ENCODE results near the gene ARHGAP32. TPM values are rescaled to one million over a fixed set of nuclear protein-coding genes. Genes with fewer than 3 reads are reported as not detected.
A peak's percentile ranks its signal among the peaks of the same experiment; 100 is the strongest.

The ARHGAP32 gene
- total RNA-seq, 2 experiments from 2014 or later: 2.0 to 2.5 TPM

DNA sequence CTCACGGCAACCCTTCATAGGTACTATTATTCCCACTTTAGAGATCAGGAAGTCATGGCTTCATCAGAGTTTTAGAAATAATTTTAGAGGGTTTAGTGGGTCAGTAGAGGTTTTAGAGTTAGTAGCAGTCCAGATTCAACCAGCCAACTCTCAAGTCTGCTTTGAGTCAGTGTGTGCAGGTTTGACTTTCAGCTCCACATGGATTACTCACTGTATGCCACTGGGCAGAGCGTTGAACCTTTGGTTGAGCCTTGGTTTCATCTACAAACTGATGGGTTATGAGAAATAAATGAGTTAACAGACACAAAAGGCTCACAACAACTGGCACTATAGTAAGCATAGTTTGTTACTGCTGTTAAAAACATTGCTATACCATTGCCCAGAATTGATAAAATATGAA, 230.5 kb downstream of the ARHGAP32 start:
- ATAC-seq (no peak), DNase-seq (no peak)
- Mint-ChIP-seq H3K36me3 (ENCODE audit: low read depth) (peaks cover 2% of the 10 kb centered on the region), H3K9me3 (ENCODE audit: insufficient read depth) (peaks cover 7% of the 10 kb centered on the region), H3K4me1 (ENCODE audit: low read depth) (peaks cover 34% of the 10 kb centered on the region), H3K27ac (no peak overlapping the region), H3K27me3 (ENCODE audit: low read depth) (peaks cover 6% of the 10 kb centered on the region), H3K4me3 (no peak overlapping the region)
- CTCF ChIA-PET: interaction anchor here (1.0 to 2.5 kb wide), 2 partner anchors 24 to 77 kb away, joined by 3 to 18 read pairs; no protein-coding TSS in a partner anchor
- POLR2A ChIA-PET: no interaction called here

- H3K27ac Mint-ChIP-seq: no peak overlapping the region
- no peak overlapping the region for H3K4me3 Mint-ChIP-seq
- POLR2A ChIA-PET: no interaction called here
Measured at GRCh38 chr11:128957202-128957482, 235.0 kb downstream of the ARHGAP32 start.

GRCh38 chr11:128956401-128957201, 235.5 kb downstream of the ARHGAP32 start:
- H3K4me1 Mint-ChIP-seq (ENCODE audit: low read depth): no peaks in the 10 kb centered on the region
- POLR2A ChIA-PET: no interaction called here
- H3K27me3 Mint-ChIP-seq (ENCODE audit: low read depth): peaks cover 20% of the 10 kb centered on the region
- ATAC-seq (peak; percentile 44), DNase-seq (peak; percentile 45)
- H3K4me3 Mint-ChIP-seq: no peak overlapping the region
- CTCF ChIA-PET: interaction anchor here (0.7 to 7.8 kb wide), 25 partner anchors 9 to 799 kb away, joined by 3 to 207 read pairs (median 4); partner anchors contain the start of gene KCNJ5
- no peaks in the 10 kb centered on the region for H3K36me3 Mint-ChIP-seq (ENCODE audit: low read depth)
- H3K27ac Mint-ChIP-seq: no peak overlapping the region
- H3K9me3 Mint-ChIP-seq (ENCODE audit: insufficient read depth): no peaks in the 10 kb centered on the region

More at GRCh38 chr11:128957202-128957482, 235.0 kb downstream of the ARHGAP32 start:
- DNase-seq (no peak), ATAC-seq (no peak)
- Mint-ChIP-seq H3K4me1 (ENCODE audit: low read depth) (no peaks in the 10 kb centered on the region), H3K36me3 (ENCODE audit: low read depth) (no peaks in the 10 kb centered on the region), H3K27me3 (ENCODE audit: low read depth) (peaks cover 20% of the 10 kb centered on the region), H3K9me3 (ENCODE audit: insufficient read depth) (no peaks in the 10 kb centered on the region)
- CTCF ChIA-PET: interaction anchor here (0.7 to 7.8 kb wide), 19 partner anchors 13 to 800 kb away, joined by 3 to 207 read pairs (median 5); partner anchors contain the start of gene KCNJ5

DNA sequence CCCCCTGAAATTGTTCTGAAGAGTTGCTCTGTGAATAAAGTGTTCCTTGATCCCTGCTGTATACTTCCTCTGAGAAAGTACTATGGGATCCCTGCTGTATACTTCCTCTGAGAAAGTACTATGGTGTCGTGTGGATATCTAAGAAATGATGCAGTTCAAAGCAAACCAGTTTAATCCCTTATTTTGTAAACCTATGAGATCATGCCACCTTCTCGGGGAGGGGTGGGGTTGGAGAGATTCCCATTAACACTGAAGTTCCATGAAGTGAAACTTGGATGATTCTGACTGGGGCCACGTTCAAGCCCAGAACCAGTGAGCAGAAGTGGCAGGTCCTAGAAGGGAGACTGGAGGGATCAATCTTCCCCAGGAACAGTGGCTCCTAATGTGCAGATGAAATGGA, 236.5 kb downstream of the ARHGAP32 start:
- ATAC-seq (no peak), DNase-seq (no peak)
- Mint-ChIP-seq H3K4me1 (ENCODE audit: low read depth) (no peaks in the 10 kb centered on the region), H3K4me3 (no peak overlapping the region), H3K27me3 (ENCODE audit: low read depth) (peaks cover 22% of the 10 kb centered on the region), H3K27ac (no peak overlapping the region), H3K9me3 (ENCODE audit: insufficient read depth) (no peaks in the 10 kb centered on the region), H3K36me3 (ENCODE audit: low read depth) (no peaks in the 10 kb centered on the region)
- ChIA-PET POLR2A (no interaction called here), CTCF (interaction anchor here (0.7 to 7.8 kb wide), 14 partner anchors 8 to 798 kb away, joined by 3 to 207 read pairs (median 6); partner anchors contain the start of gene KCNJ5)

DNA sequence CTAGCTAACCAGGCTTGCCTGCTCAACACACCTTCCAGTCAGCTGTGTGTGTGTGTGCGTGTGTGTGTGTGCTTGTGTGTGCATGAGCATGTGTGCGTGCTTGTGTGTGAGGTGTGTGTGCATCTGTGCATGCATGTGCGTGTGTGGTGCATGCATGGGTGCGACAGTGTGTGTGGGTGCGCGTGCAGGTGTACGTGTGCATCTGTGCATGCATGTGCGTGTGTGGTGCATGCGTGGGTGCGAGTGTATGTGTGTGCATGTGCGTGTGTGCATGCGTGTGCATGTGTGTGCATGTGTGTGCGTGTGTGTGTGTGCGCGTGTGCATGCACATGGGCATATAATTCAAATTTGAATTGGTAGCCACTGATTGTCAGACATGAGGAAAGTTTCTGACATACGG, 239.0 kb downstream of the ARHGAP32 start:
- CTCF ChIA-PET: interaction anchor here (2.8 to 7.8 kb wide), 2 partner anchors 65 to 68 kb away, joined by 12 to 207 read pairs; partner anchors contain the start of gene KCNJ5
- Mint-ChIP-seq H3K4me3 (no peak overlapping the region), H3K4me1 (ENCODE audit: low read depth) (no peaks in the 10 kb centered on the region), H3K27me3 (ENCODE audit: low read depth) (peaks cover 30% of the 10 kb centered on the region), H3K27ac (no peak overlapping the region), H3K36me3 (ENCODE audit: low read depth) (no peaks in the 10 kb centered on the region), H3K9me3 (ENCODE audit: insufficient read depth) (no peaks in the 10 kb centered on the region)
- POLR2A ChIA-PET: no interaction called here
- DNase-seq (no peak), ATAC-seq (no peak)

DNA sequence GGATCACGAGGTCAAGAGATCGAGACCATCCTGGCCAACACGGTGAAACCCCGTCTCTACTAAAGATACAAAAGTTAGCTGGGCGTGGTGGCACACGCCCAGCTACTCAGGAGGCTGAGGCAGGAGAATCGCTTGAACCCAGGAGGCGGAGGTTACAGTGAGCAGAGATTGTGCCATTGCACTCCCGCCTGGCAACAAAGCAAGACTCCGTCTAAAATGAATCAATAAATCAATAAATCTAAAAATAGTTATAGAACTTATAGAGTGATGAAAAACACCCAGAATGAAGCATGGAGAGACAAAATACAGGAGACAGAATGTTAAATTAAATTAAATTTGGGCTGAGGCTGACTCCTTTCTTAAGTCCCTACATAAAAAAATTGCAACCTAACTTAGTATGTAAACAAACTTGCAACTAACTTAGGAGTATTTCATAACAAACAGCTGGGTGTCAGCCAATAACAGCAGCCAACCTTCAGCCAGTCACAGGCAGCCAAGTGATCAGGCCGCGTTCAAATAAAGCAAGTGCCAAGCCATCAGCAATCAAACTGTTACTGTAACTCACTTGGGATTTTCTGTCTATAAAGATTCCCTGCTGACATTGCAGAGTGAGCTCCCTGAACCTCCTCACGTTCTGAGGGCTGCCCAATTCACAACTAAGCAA, 242.2 kb downstream of the ARHGAP32 start:
- ChIA-PET CTCF (interaction anchor here (1.0 to 2.9 kb wide), 3 partner anchors 9 to 65 kb away, joined by 3 to 30 read pairs (median 12); no protein-coding TSS in a partner anchor), POLR2A (no interaction called here)
- no peak for ATAC-seq
- DNase-seq: no peak
- Mint-ChIP-seq H3K4me3 (no peak overlapping the region), H3K27ac (no peak overlapping the region), H3K36me3 (ENCODE audit: low read depth) (no peaks in the 10 kb centered on the region), H3K9me3 (ENCODE audit: insufficient read depth) (no peaks in the 10 kb centered on the region), H3K4me1 (ENCODE audit: low read depth) (no peaks in the 10 kb centered on the region), H3K27me3 (ENCODE audit: low read depth) (peaks cover 30% of the 10 kb centered on the region)

- no peak for DNase-seq
- ChIA-PET CTCF (interaction anchor here (0.8 to 2.9 kb wide), 9 partner anchors 8 to 791 kb away, joined by 3 to 30 read pairs (median 4); no protein-coding TSS in a partner anchor), POLR2A (no interaction called here)
- Mint-ChIP-seq H3K4me1 (ENCODE audit: low read depth) (no peaks in the 10 kb centered on the region), H3K27me3 (ENCODE audit: low read depth) (peaks cover 27% of the 10 kb centered on the region), H3K36me3 (ENCODE audit: low read depth) (no peaks in the 10 kb centered on the region), H3K9me3 (ENCODE audit: insufficient read depth) (no peaks in the 10 kb centered on the region), H3K27ac (no peak overlapping the region), H3K4me3 (no peak overlapping the region)
- no peak for ATAC-seq
Measured at GRCh38 chr11:128948583-128948982, 243.5 kb downstream of the ARHGAP32 start.

- ATAC-seq: no peak
- Mint-ChIP-seq H3K27ac (no peak overlapping the region), H3K9me3 (ENCODE audit: insufficient read depth) (no peaks in the 10 kb centered on the region), H3K4me1 (ENCODE audit: low read depth) (no peaks in the 10 kb centered on the region), H3K36me3 (ENCODE audit: low read depth) (no peaks in the 10 kb centered on the region), H3K4me3 (no peak overlapping the region), H3K27me3 (ENCODE audit: low read depth) (peaks cover 19% of the 10 kb centered on the region)
- CTCF ChIA-PET: interaction anchor here (0.8 to 2.9 kb wide), 5 partner anchors 8 to 790 kb away, joined by 3 to 30 read pairs (median 4); no protein-coding TSS in a partner anchor
- DNase-seq: no peak
- POLR2A ChIA-PET: no interaction called here
Measured at GRCh38 chr11:128947773-128948172, 244.4 kb downstream of the ARHGAP32 start.

DNA sequence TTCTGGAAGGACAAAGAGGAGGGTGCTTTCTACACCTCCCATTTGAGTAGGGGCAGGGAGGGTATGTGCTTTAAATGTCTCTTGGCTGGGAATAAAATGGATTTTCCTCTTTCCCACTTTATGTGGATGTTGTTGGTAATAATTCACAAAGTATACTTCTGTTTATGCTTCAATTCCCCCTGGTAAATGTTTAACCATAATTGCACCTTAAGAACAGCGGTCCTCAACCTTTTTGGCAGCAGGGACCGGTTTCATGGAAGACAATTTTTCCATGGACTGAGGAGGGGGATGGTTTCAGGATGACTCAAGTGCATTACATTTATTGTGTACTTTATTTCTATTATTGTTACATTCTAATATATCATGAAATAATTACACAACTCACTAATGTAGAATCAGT, 245.5 kb downstream of the ARHGAP32 start:
- Mint-ChIP-seq H3K4me3 (no peak overlapping the region), H3K9me3 (ENCODE audit: insufficient read depth) (no peaks in the 10 kb centered on the region), H3K4me1 (ENCODE audit: low read depth) (no peaks in the 10 kb centered on the region), H3K27ac (no peak overlapping the region), H3K27me3 (ENCODE audit: low read depth) (peaks cover 16% of the 10 kb centered on the region), H3K36me3 (ENCODE audit: low read depth) (no peaks in the 10 kb centered on the region)
- DNase-seq: no peak
- ATAC-seq: no peak
- CTCF ChIA-PET: interaction anchor here (1.1 kb wide), 1 partner anchor 62 kb away, joined by 5 read pairs; no protein-coding TSS in a partner anchor
- POLR2A ChIA-PET: no interaction called here

DNA sequence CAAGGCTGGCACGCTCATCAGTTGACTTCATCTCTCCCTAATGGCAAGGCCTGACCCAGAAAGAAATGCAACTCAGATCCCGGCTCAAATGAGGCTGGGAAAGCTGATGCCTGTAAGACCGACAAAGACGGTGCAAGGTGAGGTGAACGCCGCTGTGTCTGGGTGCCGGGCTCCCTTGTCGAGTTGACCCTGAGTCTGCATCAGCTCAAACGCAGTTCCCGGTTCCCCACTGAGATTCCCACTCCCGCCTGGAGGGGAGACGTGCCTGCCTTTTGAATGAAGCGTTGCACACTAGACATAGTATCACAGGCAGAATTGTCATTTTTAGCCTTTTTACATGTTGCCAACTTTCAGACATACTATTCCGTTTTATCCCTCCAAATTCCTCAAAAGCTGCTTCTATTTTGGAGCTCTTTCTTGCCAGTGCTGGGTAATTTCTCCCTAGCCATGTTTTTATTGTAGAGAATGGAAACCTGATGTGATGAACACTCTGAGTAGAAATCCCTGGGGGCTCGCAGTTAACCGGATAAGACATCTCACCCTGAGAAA, 248.6 kb downstream of the ARHGAP32 start:
- ATAC-seq: no peak
- no peaks in the 10 kb centered on the region for H3K4me1 Mint-ChIP-seq (ENCODE audit: low read depth)
- peaks cover 4% of the 10 kb centered on the region for H3K27me3 Mint-ChIP-seq (ENCODE audit: low read depth)
- H3K36me3 Mint-ChIP-seq (ENCODE audit: low read depth): no peaks in the 10 kb centered on the region
- no peaks in the 10 kb centered on the region for H3K9me3 Mint-ChIP-seq (ENCODE audit: insufficient read depth)
- H3K4me3 Mint-ChIP-seq: no peak overlapping the region
- CTCF ChIA-PET: interaction anchor here (1.3 to 2.9 kb wide), 2 partner anchors 13 to 59 kb away, joined by 6 to 10 read pairs; no protein-coding TSS in a partner anchor
- POLR2A ChIA-PET: interaction anchor here (0.9 kb wide), 1 partner anchor 9 kb away, joined by 3 read pairs; no protein-coding TSS in a partner anchor
- no peak overlapping the region for H3K27ac Mint-ChIP-seq
- no peak for DNase-seq

GRCh38 chr11:128942817-128943427, 249.2 kb downstream of the ARHGAP32 start, which contains the start of gene TP53AIP1:
Gene TP53AIP1 (minus strand): TSS chr11:128942871. CDS start chr11:128937818, 5,053 bp downstream.
- Mint-ChIP-seq H3K27me3 (ENCODE audit: low read depth) (no peaks in the 10 kb centered on the region), H3K36me3 (ENCODE audit: low read depth) (no peaks in the 10 kb centered on the region), H3K27ac (no peak within 1 kb of the TSS), H3K9me3 (ENCODE audit: insufficient read depth) (no peaks in the 10 kb centered on the region), H3K4me3 (no peak within 1 kb of the TSS), H3K4me1 (ENCODE audit: low read depth) (no peaks in the 10 kb centered on the region)
- CTCF ChIA-PET: interaction anchor here (2.9 kb wide), 1 partner anchor 14 kb away, joined by 10 read pairs; no protein-coding TSS in a partner anchor
- POLR2A ChIA-PET: interaction anchor here (0.9 kb wide), 1 partner anchor 8 kb away, joined by 3 read pairs; no protein-coding TSS in a partner anchor
- ATAC-seq: no peak
- DNase-seq: no peak
